ENCODE data around the gene ERC2.

DNA sequence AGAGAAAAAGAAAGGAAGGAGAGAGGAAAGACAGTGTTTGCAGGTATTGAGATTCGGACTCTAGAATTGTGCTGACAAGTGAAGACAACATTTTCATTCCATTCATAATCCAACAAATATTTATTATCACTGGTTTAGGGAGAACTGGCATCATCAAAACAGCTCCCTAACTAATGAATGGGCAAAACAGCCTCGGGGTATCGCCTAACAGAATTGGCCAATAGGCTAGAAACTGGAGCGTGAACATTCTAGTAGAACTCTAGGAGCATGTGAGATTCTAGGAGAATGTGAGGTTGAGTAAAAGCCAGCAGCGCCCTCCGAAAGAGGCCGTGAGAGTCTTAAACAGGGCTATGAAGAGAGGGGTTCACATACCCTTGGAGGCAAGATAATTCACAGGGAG lies 759.3 kb downstream of the ERC2 start:
- TF ChIP-seq MYC (IDR thresholded peaks at IDR 0.05; ENCODE audit: low read depth, low read length) (no peak), POLR2A (IDR thresholded peaks at IDR 0.05; ENCODE audit: extremely low read depth, insufficient read length) (no peak)
- TF ChIP-seq, protein P1, sequence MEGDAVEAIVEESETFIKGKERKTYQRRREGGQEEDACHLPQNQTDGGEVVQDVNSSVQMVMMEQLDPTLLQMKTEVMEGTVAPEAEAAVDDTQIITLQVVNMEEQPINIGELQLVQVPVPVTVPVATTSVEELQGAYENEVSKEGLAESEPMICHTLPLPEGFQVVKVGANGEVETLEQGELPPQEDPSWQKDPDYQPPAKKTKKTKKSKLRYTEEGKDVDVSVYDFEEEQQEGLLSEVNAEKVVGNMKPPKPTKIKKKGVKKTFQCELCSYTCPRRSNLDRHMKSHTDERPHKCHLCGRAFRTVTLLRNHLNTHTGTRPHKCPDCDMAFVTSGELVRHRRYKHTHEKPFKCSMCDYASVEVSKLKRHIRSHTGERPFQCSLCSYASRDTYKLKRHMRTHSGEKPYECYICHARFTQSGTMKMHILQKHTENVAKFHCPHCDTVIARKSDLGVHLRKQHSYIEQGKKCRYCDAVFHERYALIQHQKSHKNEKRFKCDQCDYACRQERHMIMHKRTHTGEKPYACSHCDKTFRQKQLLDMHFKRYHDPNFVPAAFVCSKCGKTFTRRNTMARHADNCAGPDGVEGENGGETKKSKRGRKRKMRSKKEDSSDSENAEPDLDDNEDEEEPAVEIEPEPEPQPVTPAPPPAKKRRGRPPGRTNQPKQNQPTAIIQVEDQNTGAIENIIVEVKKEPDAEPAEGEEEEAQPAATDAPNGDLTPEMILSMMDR (IDR thresholded peaks at IDR 0.05; ENCODE audit: low read depth, low read length) = no peak

Data from NB4 (cell line).